Smooth muscle cell (in vitro differentiated cells): Measurements from ENCODE around the gene TIMP3. TPM values are rescaled to one million over a fixed set of nuclear protein-coding genes. Genes with fewer than 3 reads are reported as not detected.

ENCODE experiments used
- DNase-seq: peaks from one replicate; lab custom pipeline; 2025; ENCODE audit not compliant: unreplicated experiment; lab: John Stamatoyannopoulos, UW
- H2AFZ ChIP-seq: fragments of 200-600 bp; sonication (generic); 2 replicates; pipeline ENCODE4 v1.6.0; 2016; ENCODE audit warnings: antibody characterized with exemption, low read depth, mild to moderate bottlenecking
- H3F3A ChIP-seq: fragments of 200-600 bp; sonication (generic); 2 replicates; pipeline ENCODE4 v1.6.0; 2017; ENCODE audit warnings: antibody characterized with exemption, low read depth
- H3K27ac ChIP-seq: fragments of 200-600 bp; sonication (generic); 2 replicates; pipeline ENCODE4 v1.5.1; 2016; ENCODE audit warnings: low read depth, mild to moderate bottlenecking
- H3K27me3 ChIP-seq: fragments of 200-600 bp; sonication (generic); 2 replicates; pipeline ENCODE4 v1.6.1; 2016; ENCODE audit warnings: low read depth, mild to moderate bottlenecking
- H3K36me3 ChIP-seq: fragments of 200-600 bp; sonication (generic); 2 replicates; pipeline ENCODE4 v1.5.1; 2016; ENCODE audit warnings: low read depth
- H3K4me1 ChIP-seq: fragments of 200-600 bp; sonication (generic); 2 replicates; pipeline ENCODE4 v1.5.1; 2016; ENCODE audit warnings: low read depth
- H3K4me2 ChIP-seq: fragments of 200-600 bp; sonication (generic); 2 replicates; pipeline ENCODE4 v1.6.0; 2016; ENCODE audit warnings: mild to moderate bottlenecking
- H3K4me3 ChIP-seq: fragments of 200-600 bp; sonication (generic); 2 replicates; pipeline ENCODE4 v1.5.1; 2016; ENCODE audit warnings: mild to moderate bottlenecking
- H3K79me2 ChIP-seq: fragments of 200-600 bp; sonication (generic); 2 replicates; pipeline ENCODE4 v1.6.0; 2016; ENCODE audit warnings: low read depth, mild to moderate bottlenecking
- H3K9ac ChIP-seq: fragments of 200-600 bp; sonication (generic); 2 replicates; pipeline ENCODE4 v1.6.0; 2016; ENCODE audit warnings: low read depth
- H3K9me3 ChIP-seq: fragments of 200-600 bp; sonication (generic); replicated peaks from 2 replicates; pipeline ENCODE4 v1.5.1; 2016; ENCODE audit warnings: low read depth
- H4K20me1 ChIP-seq: fragments of 200-600 bp; sonication (generic); 2 replicates; pipeline ENCODE4 v1.6.0; 2016; ENCODE audit warnings: low read depth
- CTCF ChIP-seq: fragments of 200-600 bp; sonication (generic); IDR thresholded peaks from 2 replicates; pipeline ENCODE4 v1.5.1; 2017; ENCODE audit warnings: borderline replicate concordance, mild to moderate bottlenecking, antibody characterized with exemption; ENCODE audit not compliant: insufficient read depth, poor library complexity, severe bottlenecking
- WGBS: methylation state at CpG from one replicate; pipeline ENCODE4 v1.1.7; 2016; ENCODE audit warnings: low lambda C conversion rate; 5-methylcytosine and 5-hydroxymethylcytosine counted together
- polyA plus RNA-seq: library from polyadenylated mRNA; unstranded; fragments of >200 nt; fragmentation: Nextera tagmentation; extraction: Ambion mirVana; gene quantifications from 2 replicates; pipeline ENCODE4 v1.2.1, GENCODE V29; 2016
- total RNA-seq: library from RNA; depleted of rRNA; stranded (reverse); fragments of >200 nt; gene quantifications from 2 replicates; pipeline ENCODE4 v1.2.3, GENCODE V29; 2014

Gene TIMP3
- total and polyA plus RNA-seq, 2 experiments from 2014 or later: 3,210 to 3,942 TPM

GRCh38 chr22:32827049-32827602 is 25.6 kb downstream of the TIMP3 start:
- WGBS: 70% methylated on average over 7 of the region's 7 CpGs
- Histone ChIP-seq H3K4me3 (no peak overlapping the region), H4K20me1 (peaks cover 100% of the 10 kb centered on the region), H2AFZ (no peak overlapping the region), H3K4me1 (peaks cover 3% of the 10 kb centered on the region), H3K9ac (no peak overlapping the region), H3K36me3 (peaks cover 9% of the 10 kb centered on the region), H3K9me3 (no peaks in the 10 kb centered on the region), H3F3A (peaks cover 72% of the 10 kb centered on the region), H3K4me2 (peak overlapping the region; percentile 4), H3K27me3 (no peaks in the 10 kb centered on the region), H3K27ac (peak overlapping the region; percentile 84), H3K79me2 (peaks cover 96% of the 10 kb centered on the region)
- TF ChIP-seq CTCF: no peak
- no peak for DNase-seq

GRCh38 chr22:32828150-32828549 is 26.6 kb downstream of the TIMP3 start:
- Histone ChIP-seq H3K9ac (no peak overlapping the region), H3K4me3 (no peak overlapping the region), H3K27me3 (no peaks in the 10 kb centered on the region), H3K36me3 (peaks cover 11% of the 10 kb centered on the region), H3F3A (peaks cover 75% of the 10 kb centered on the region), H3K79me2 (peaks cover 96% of the 10 kb centered on the region), H3K4me1 (peaks cover 3% of the 10 kb centered on the region), H3K27ac (peak overlapping the region; percentile 84), H4K20me1 (peaks cover 100% of the 10 kb centered on the region), H3K4me2 (no peak overlapping the region), H3K9me3 (no peaks in the 10 kb centered on the region), H2AFZ (no peak overlapping the region)
- 62% methylated on average over 2 of the region's 2 CpGs for WGBS
- no peak for DNase-seq
- TF ChIP-seq CTCF: peak; percentile 10

- Histone ChIP-seq H3K79me2 (peaks cover 96% of the 10 kb centered on the region), H3K27ac (peak overlapping the region; percentile 84), H3K4me1 (peaks cover 3% of the 10 kb centered on the region), H4K20me1 (peaks cover 100% of the 10 kb centered on the region), H3K36me3 (peaks cover 11% of the 10 kb centered on the region), H3K27me3 (no peaks in the 10 kb centered on the region), H3K9me3 (no peaks in the 10 kb centered on the region), H3K9ac (no peak overlapping the region), H3F3A (peaks cover 79% of the 10 kb centered on the region), H3K4me3 (no peak overlapping the region), H2AFZ (no peak overlapping the region), H3K4me2 (no peak overlapping the region)
- DNase-seq: no peak
- 70% methylated on average over 5 of the region's 5 CpGs for WGBS
- no peak for TF ChIP-seq CTCF
Measured at GRCh38 chr22:32828561-32828960, 27.1 kb downstream of the TIMP3 start.

GRCh38 chr22:32829451-32829851 is 27.9 kb downstream of the TIMP3 start:
- Histone ChIP-seq H3K79me2 (peaks cover 96% of the 10 kb centered on the region), H2AFZ (no peak overlapping the region), H3K27ac (peak overlapping the region; percentile 84), H3K9ac (no peak overlapping the region), H3K4me1 (peaks cover 3% of the 10 kb centered on the region), H4K20me1 (peaks cover 100% of the 10 kb centered on the region), H3K9me3 (no peaks in the 10 kb centered on the region), H3F3A (peaks cover 85% of the 10 kb centered on the region), H3K4me2 (no peak overlapping the region), H3K4me3 (no peak overlapping the region), H3K36me3 (peaks cover 11% of the 10 kb centered on the region), H3K27me3 (no peaks in the 10 kb centered on the region)
- 88% methylated on average over 10 of the region's 10 CpGs for WGBS
- TF ChIP-seq CTCF: no peak
- no peak for DNase-seq
